ENCODE measurements around the gene RBMY1A1.

- TF ChIP-seq POLR2A (IDR thresholded peaks at IDR 0.05) (no peak), CTCF (IDR thresholded peaks at IDR 0.05) (no peak)
Measured at GRCh38 chrY:21592059-21592458, 57.4 kb downstream of the RBMY1A1 start.
